Coronary artery (tissue), 2 donors: Measurements from ENCODE around the gene SMARCC1.

Source experiments
- DNase-seq: peaks from one replicate; pipeline ENCODE4 v3.0.0-alpha.2; 2017; ENCODE audit warnings: low spot score
- H3K27ac ChIP-seq, 2 donors: fragments of 200-600 bp; sonication (generic); one replicate each; pipeline ENCODE4 v1.5.1; 2016 to 2019
- H3K4me3 ChIP-seq: fragments of 200-600 bp; sonication (generic); 2 replicates; pipeline ENCODE4 v1.5.1; 2016; ENCODE audit warnings: mild to moderate bottlenecking, moderate library complexity
- TF ChIP-seq, protein P1 (sequence below): fragments of 200-600 bp; sonication (generic); IDR thresholded peaks from one replicate; pipeline ENCODE4 v1.5.1; 2019; ENCODE audit warnings: antibody characterized with exemption

The SMARCC1 gene

GRCh38 chr3:47669026-47669749 lies 112.5 kb downstream of the SMARCC1 start:
- TF ChIP-seq, protein P1, sequence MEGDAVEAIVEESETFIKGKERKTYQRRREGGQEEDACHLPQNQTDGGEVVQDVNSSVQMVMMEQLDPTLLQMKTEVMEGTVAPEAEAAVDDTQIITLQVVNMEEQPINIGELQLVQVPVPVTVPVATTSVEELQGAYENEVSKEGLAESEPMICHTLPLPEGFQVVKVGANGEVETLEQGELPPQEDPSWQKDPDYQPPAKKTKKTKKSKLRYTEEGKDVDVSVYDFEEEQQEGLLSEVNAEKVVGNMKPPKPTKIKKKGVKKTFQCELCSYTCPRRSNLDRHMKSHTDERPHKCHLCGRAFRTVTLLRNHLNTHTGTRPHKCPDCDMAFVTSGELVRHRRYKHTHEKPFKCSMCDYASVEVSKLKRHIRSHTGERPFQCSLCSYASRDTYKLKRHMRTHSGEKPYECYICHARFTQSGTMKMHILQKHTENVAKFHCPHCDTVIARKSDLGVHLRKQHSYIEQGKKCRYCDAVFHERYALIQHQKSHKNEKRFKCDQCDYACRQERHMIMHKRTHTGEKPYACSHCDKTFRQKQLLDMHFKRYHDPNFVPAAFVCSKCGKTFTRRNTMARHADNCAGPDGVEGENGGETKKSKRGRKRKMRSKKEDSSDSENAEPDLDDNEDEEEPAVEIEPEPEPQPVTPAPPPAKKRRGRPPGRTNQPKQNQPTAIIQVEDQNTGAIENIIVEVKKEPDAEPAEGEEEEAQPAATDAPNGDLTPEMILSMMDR = no peak
- no peak for DNase-seq
- H3K4me3 ChIP-seq = no peak overlapping the region
- H3K27ac ChIP-seq = no peak overlapping the region

GRCh38 chr3:47666118-47666517 lies 115.6 kb downstream of the SMARCC1 start:
- no peak overlapping the region for H3K27ac ChIP-seq
- no peak overlapping the region for H3K4me3 ChIP-seq
- DNase-seq = no peak
- TF ChIP-seq, protein P1 = no peak

GRCh38 chr3:47664519-47664918 lies 117.2 kb downstream of the SMARCC1 start:
- no peak overlapping the region for H3K4me3 ChIP-seq
- DNase-seq = no peak
- no peak overlapping the region for H3K27ac ChIP-seq
- TF ChIP-seq, protein P1 = no peak

GRCh38 chr3:47663630-47664240 lies 118.0 kb downstream of the SMARCC1 start:
- TF ChIP-seq, protein P1 = no peak
- no peak for DNase-seq
- H3K4me3 ChIP-seq = no peak overlapping the region
- no peak overlapping the region for H3K27ac ChIP-seq

DNA sequence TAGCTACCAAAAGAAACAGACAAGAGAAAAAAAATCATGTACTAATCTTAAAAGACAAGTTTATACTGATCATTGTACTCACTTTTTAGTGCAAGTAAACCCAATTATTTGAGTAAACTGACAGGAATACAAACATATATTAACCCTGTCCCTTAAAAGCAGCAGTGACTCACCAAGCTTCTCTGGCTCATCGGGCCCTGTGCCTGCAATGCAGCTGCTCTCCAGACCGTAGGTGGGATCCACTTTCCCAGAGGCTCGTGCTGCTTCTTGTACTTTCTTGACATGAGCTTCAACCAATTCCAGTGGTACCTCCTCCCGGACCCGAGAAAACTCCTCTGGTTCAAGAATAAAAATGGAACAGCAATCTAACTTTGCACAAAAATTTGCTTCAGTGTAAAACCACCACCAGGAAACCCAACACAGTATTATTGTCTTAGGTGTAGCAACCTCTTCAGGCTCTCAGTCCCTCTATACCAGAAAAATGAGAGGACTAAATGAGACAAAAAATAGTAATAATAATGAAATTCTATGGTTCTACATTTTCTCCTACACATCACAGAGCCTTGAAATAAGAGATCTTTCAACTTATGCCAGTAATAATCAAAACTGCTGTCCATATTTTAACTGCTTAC lies 120.5 kb downstream of the SMARCC1 start:
- no peak for DNase-seq
- Histone ChIP-seq H3K27ac (no peak overlapping the region), H3K4me3 (no peak overlapping the region)
- TF ChIP-seq, protein P1 = no peak

GRCh38 chr3:47658444-47658843 lies 123.2 kb downstream of the SMARCC1 start:
- TF ChIP-seq, protein P1 = no peak
- DNase-seq = no peak
- Histone ChIP-seq H3K4me3 (no peak overlapping the region), H3K27ac (no peak overlapping the region)
